H9 (cell line): Measurements from ENCODE around the gene GSC2. TPM values are rescaled to one million over a fixed set of nuclear protein-coding genes. Genes with fewer than 3 reads are reported as not detected.

Experiments used
- DNase-seq: peaks from one replicate; pipeline ENCODE4 v3.0.0-alpha.2; 2017
- H2AFZ ChIP-seq: one replicate; pipeline ENCODE4 v1.6.1; 2013; ENCODE audit warnings: mild to moderate bottlenecking, low read length, control low read depth, moderate library complexity
- H2AK5ac ChIP-seq: 2 replicates; pipeline ENCODE4 v1.6.1; 2013; ENCODE audit warnings: low read length, control low read depth, mixed read lengths; ENCODE audit not compliant: insufficient read length
- H2BK120ac ChIP-seq: one replicate; pipeline ENCODE4 v1.6.1; 2013; ENCODE audit warnings: low read depth, mild to moderate bottlenecking, low read length, control low read depth, inconsistent platforms; ENCODE audit not compliant: poor library complexity, severe bottlenecking
- H2BK12ac ChIP-seq: 2 replicates; pipeline ENCODE4 v1.6.1; 2013; ENCODE audit warnings: low read length, control low read depth, mixed read lengths, low read depth; ENCODE audit not compliant: insufficient read length
- H2BK15ac ChIP-seq: 2 replicates; pipeline ENCODE4 v1.6.1; 2013; ENCODE audit warnings: low read depth, low read length, control low read depth
- H2BK20ac ChIP-seq: one replicate; pipeline ENCODE4 v1.6.1; 2013; ENCODE audit warnings: low read depth, mild to moderate bottlenecking, low read length, control low read depth, inconsistent platforms; ENCODE audit not compliant: poor library complexity, severe bottlenecking
- H2BK5ac ChIP-seq: 2 replicates; pipeline ENCODE4 v1.6.1; 2013; ENCODE audit warnings: low read length, control low read depth, mixed read lengths; ENCODE audit not compliant: insufficient read length
- H3K14ac ChIP-seq: 2 replicates; pipeline ENCODE4 v1.6.1; 2013; ENCODE audit warnings: low read length, control low read depth; ENCODE audit not compliant: insufficient read depth
- H3K18ac ChIP-seq: 2 replicates; pipeline ENCODE4 v1.6.1; 2013; ENCODE audit warnings: low read depth, mild to moderate bottlenecking, mixed read lengths, low read length, control low read depth; ENCODE audit not compliant: insufficient read length
- H3K23ac ChIP-seq: 2 replicates; pipeline ENCODE4 v1.6.1; 2013; ENCODE audit warnings: low read length, control low read depth, mixed read lengths, low read depth; ENCODE audit not compliant: insufficient read length
- H3K23me2 ChIP-seq: 2 replicates; pipeline ENCODE4 v1.6.1; 2013; ENCODE audit warnings: low read depth, mild to moderate bottlenecking, mixed read lengths, low read length, control low read depth; ENCODE audit not compliant: insufficient read length, poor library complexity, severe bottlenecking
- H3K27ac ChIP-seq: 2 replicates; pipeline ENCODE4 v1.5.1; 2013; ENCODE audit warnings: low read length, control low read depth, mixed read lengths, low read depth; ENCODE audit not compliant: insufficient read length
- H3K27me3 ChIP-seq: 2 replicates; pipeline ENCODE4 v1.6.1; 2013; ENCODE audit warnings: low read length, control low read depth, inconsistent platforms; ENCODE audit not compliant: insufficient read depth
- H3K4ac ChIP-seq: 2 replicates; pipeline ENCODE4 v1.6.1; 2013; ENCODE audit warnings: low read depth, mild to moderate bottlenecking, control low read depth, inconsistent platforms, low read length, moderate library complexity
- H3K4me1 ChIP-seq: 2 replicates; pipeline ENCODE4 v1.6.1; 2013; ENCODE audit warnings: low read length, control low read depth, inconsistent platforms; ENCODE audit not compliant: insufficient read depth
- H3K4me2 ChIP-seq: 2 replicates; pipeline ENCODE4 v1.6.1; 2013; ENCODE audit warnings: low read length, control low read depth, mixed read lengths; ENCODE audit not compliant: insufficient read length, insufficient read depth
- H3K56ac ChIP-seq: 2 replicates; pipeline ENCODE4 v1.6.1; 2013; ENCODE audit warnings: low read depth, mild to moderate bottlenecking, mixed read lengths, low read length, control low read depth; ENCODE audit not compliant: insufficient read length
- H3K79me1 ChIP-seq: 2 replicates; pipeline ENCODE4 v1.6.1; 2013; ENCODE audit warnings: low read depth, mild to moderate bottlenecking, moderate library complexity, low read length, control low read depth, inconsistent platforms; ENCODE audit not compliant: insufficient read depth, poor library complexity, severe bottlenecking
- H3K79me2 ChIP-seq: 2 replicates; pipeline ENCODE4 v1.6.1; 2013; ENCODE audit warnings: low read length, control low read depth, inconsistent platforms; ENCODE audit not compliant: insufficient read depth
- H3K9ac ChIP-seq: 2 replicates; pipeline ENCODE4 v1.6.1; 2013; ENCODE audit warnings: low read length, control low read depth, mixed read lengths; ENCODE audit not compliant: insufficient read length; ENCODE audit errors: extremely low read depth
- H3K9me3 ChIP-seq: one replicate; pipeline ENCODE4 v1.6.1; 2013; ENCODE audit warnings: low read depth, low read length, inconsistent platforms; ENCODE audit not compliant: control insufficient read depth
- H3T11ph ChIP-seq: one replicate; pipeline ENCODE4 v1.6.1; 2013; ENCODE audit warnings: mild to moderate bottlenecking, low read length, control low read depth, inconsistent platforms
- H4K20me1 ChIP-seq: one replicate; pipeline ENCODE4 v1.6.1; 2013; ENCODE audit not compliant: control insufficient read depth, insufficient read length, insufficient read depth
- H4K5ac ChIP-seq: 2 replicates; pipeline ENCODE4 v1.6.1; 2013; ENCODE audit warnings: low read depth, mild to moderate bottlenecking, mixed read lengths, low read length, control low read depth; ENCODE audit not compliant: insufficient read length
- H4K8ac ChIP-seq: replicated peaks from 2 replicates; pipeline ENCODE4 v1.6.1; 2013; ENCODE audit warnings: low read length, control low read depth, mixed read lengths, low read depth; ENCODE audit not compliant: insufficient read length
- H4K91ac ChIP-seq: 2 replicates; pipeline ENCODE4 v1.6.1; 2013; ENCODE audit warnings: low read depth, mild to moderate bottlenecking, moderate library complexity, mixed read lengths, low read length, control low read depth; ENCODE audit not compliant: insufficient read length
- H3K27ac Mint-ChIP-seq, 3 experiments: 2 replicates in 2 of 3; 3 replicates in 1 of 3; pipeline ENCODE4 v1.8.0; 2020 to 2021; ENCODE audit warnings: mixed read lengths in 3 of 3, mild to moderate bottlenecking in 1 of 3, moderate library complexity in 1 of 3
- H3K27me3 Mint-ChIP-seq: 2 replicates; pipeline ENCODE4 v1.8.0; 2021; ENCODE audit warnings: low read depth, mild to moderate bottlenecking, moderate library complexity, mixed read lengths
- H3K36me3 Mint-ChIP-seq, 3 experiments: 2 replicates in 2 of 3; 3 replicates in 1 of 3; pipeline ENCODE4 v1.8.0; 2020 to 2021; ENCODE audit warnings: low read depth in 3 of 3, mixed read lengths in 3 of 3; ENCODE audit not compliant: insufficient read depth in 1 of 3
- H3K4me1 Mint-ChIP-seq, 2 experiments: 2 replicates each; pipeline ENCODE4 v1.8.0; 2020; ENCODE audit warnings: mixed read lengths in 2 of 2
- H3K4me3 Mint-ChIP-seq, 2 experiments: 2 replicates in 1 of 2; 3 replicates in 1 of 2; pipeline ENCODE4 v1.8.0; 2020 to 2021; ENCODE audit warnings: mild to moderate bottlenecking in 2 of 2, mixed read lengths in 2 of 2, moderate library complexity in 1 of 2
- H3K9me3 Mint-ChIP-seq, 2 experiments: 2 replicates in 1 of 2; 3 replicates in 1 of 2; pipeline ENCODE4 v1.8.0; 2020; ENCODE audit warnings: mild to moderate bottlenecking in 2 of 2, mixed read lengths in 2 of 2, moderate library complexity in 1 of 2
- WGBS: extraction: QIAGEN DNeasy Blood & Tissue Kit; methylation state at CpG from one replicate; pipeline ENCODE4 v1.1.7; 2013; ENCODE audit warnings: missing lambda C conversion rate, low lambda C conversion rate, mixed read lengths; ENCODE audit not compliant: insufficient read length; ENCODE audit errors: extremely low coverage; 5-methylcytosine and 5-hydroxymethylcytosine counted together
- total RNA-seq: library from RNA; stranded (reverse); gene quantifications from 2 replicates; pipeline ENCODE4 v1.2.1, GENCODE V29; 2021
- TF ChIP-seq, protein P1 (sequence below): fragments of 200-600 bp; sonication (generic); conservative IDR thresholded peaks from 3 replicates; pipeline ENCODE4 v1.8.0; 2021; ENCODE audit warnings: antibody characterized with exemption, mild to moderate bottlenecking

Gene GSC2
- total RNA-seq, 1 experiment from 2014 or later = 0.22 TPM

DNA sequence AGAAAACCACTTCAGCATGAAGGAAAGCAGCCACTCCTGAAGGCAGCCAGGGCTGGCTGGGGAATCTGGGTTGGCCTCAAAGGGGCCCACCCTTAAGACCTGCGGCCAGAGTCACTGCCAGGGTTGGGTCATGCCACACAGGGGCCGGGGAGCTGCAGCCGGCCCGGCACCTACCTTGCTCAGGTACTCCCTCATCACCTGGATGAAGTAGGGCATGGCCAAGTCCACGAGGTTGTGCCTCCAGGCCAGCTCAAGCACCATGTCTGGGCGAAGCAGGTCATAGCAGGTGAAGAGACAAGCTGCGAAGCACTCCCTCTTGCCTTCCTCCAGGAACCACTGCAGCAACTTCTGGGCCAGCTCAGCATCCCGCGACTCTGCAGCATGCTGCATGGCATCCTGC, 33.1 kb upstream of the GSC2 start:
- Histone ChIP-seq H3K56ac (no peak overlapping the region), H4K5ac (no peak overlapping the region), H3K79me2 (no peaks in the 10 kb centered on the region), H2AK5ac (no peak overlapping the region), H3K27ac (no peak overlapping the region), H2BK15ac (no peak overlapping the region), H3K23ac (no peak overlapping the region), H3T11ph (no peak overlapping the region), H3K27me3 (no peaks in the 10 kb centered on the region), H4K8ac (no peak overlapping the region), H4K91ac (no peak overlapping the region), H3K4me1 (no peaks in the 10 kb centered on the region; the same call in 1 of the 2 replicates), H2BK20ac (no peak overlapping the region), H3K23me2 (peaks cover 5% of the 10 kb centered on the region), H3K9ac (no peak overlapping the region), H3K4ac (no peak overlapping the region), H2BK5ac (no peak overlapping the region), H2BK120ac (no peak overlapping the region), H3K14ac (no peak overlapping the region), H3K9me3 (no peaks in the 10 kb centered on the region), H3K18ac (no peak overlapping the region), H4K20me1 (no peaks in the 10 kb centered on the region), H3K79me1 (no peaks in the 10 kb centered on the region), H3K4me2 (no peak overlapping the region), H2BK12ac (no peak overlapping the region), H2AFZ (no peak overlapping the region)
- H3K4me3 Mint-ChIP-seq = no peak overlapping the region
- WGBS = no CpG with 5 or more reads among the region's 9 CpGs
- no peak overlapping the region for H3K27ac Mint-ChIP-seq
- H3K36me3 Mint-ChIP-seq = peaks cover 0 to 2% (median 0%) of the 10 kb centered on the region in 3 experiments; a peak in 1 of 7 replicates
- no peaks in the 10 kb centered on the region for H3K9me3 Mint-ChIP-seq
- peaks cover 12 to 14% of the 10 kb centered on the region in 2 experiments for H3K4me1 Mint-ChIP-seq
- H3K27me3 Mint-ChIP-seq = no peaks in the 10 kb centered on the region
- TF ChIP-seq, protein P1, sequence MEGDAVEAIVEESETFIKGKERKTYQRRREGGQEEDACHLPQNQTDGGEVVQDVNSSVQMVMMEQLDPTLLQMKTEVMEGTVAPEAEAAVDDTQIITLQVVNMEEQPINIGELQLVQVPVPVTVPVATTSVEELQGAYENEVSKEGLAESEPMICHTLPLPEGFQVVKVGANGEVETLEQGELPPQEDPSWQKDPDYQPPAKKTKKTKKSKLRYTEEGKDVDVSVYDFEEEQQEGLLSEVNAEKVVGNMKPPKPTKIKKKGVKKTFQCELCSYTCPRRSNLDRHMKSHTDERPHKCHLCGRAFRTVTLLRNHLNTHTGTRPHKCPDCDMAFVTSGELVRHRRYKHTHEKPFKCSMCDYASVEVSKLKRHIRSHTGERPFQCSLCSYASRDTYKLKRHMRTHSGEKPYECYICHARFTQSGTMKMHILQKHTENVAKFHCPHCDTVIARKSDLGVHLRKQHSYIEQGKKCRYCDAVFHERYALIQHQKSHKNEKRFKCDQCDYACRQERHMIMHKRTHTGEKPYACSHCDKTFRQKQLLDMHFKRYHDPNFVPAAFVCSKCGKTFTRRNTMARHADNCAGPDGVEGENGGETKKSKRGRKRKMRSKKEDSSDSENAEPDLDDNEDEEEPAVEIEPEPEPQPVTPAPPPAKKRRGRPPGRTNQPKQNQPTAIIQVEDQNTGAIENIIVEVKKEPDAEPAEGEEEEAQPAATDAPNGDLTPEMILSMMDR = no peak
- no peak for DNase-seq
